BE2C (cell line): ENCODE results near the gene PTPN3.
"Not testable (repeated sequence)": the region's sequence is repeated elsewhere in the genome, so short reads cannot be mapped to it uniquely, and the experiment has no call there.

Experiments used
- DNase-seq: peaks from one replicate; pipeline ENCODE4 v3.0.0-alpha.2; 2020
- H3K27me3 ChIP-seq: fragments of 250-450 bp; sonication (Bioruptor Pico); 2 replicates; pipeline ENCODE4 v1.5.1; 2020; ENCODE audit warnings: mild to moderate bottlenecking
- H3K36me3 ChIP-seq: fragments of 250-450 bp; sonication (Bioruptor Pico); 2 replicates; pipeline ENCODE4 v1.5.1; 2020; ENCODE audit warnings: mild to moderate bottlenecking
- H3K4me1 ChIP-seq: fragments of 250-450 bp; sonication (Bioruptor Pico); 2 replicates; pipeline ENCODE4 v1.5.1; 2020
- H3K4me3 ChIP-seq: 2 replicates; pipeline ENCODE4 v1.5.1; 2011; ENCODE audit warnings: low read depth, low read length
- H3K9me3 ChIP-seq: fragments of 250-450 bp; sonication (Bioruptor Pico); 2 replicates; pipeline ENCODE4 v1.5.1; 2020
- CTCF ChIP-seq: IDR thresholded peaks from 2 replicates; pipeline ENCODE4 v1.5.1; 2012; ENCODE audit warnings: mild to moderate bottlenecking, low read depth, low read length

PTPN3 gene

GRCh38 chr9:109518621-109519335 lies 20.7 kb upstream of the PTPN3 start:
- H3K9me3 ChIP-seq: no peaks in the 10 kb centered on the region
- no peaks in the 10 kb centered on the region for H3K36me3 ChIP-seq
- H3K4me3 ChIP-seq: no peak overlapping the region
- no peak for TF ChIP-seq CTCF
- DNase-seq: no peak
- H3K27me3 ChIP-seq: no peaks in the 10 kb centered on the region
- H3K4me1 ChIP-seq: no peaks in the 10 kb centered on the region

GRCh38 chr9:109517901-109518377 lies 19.8 kb upstream of the PTPN3 start:
- Histone ChIP-seq H3K27me3 (no peaks in the 10 kb centered on the region), H3K4me1 (no peaks in the 10 kb centered on the region), H3K9me3 (no peaks in the 10 kb centered on the region), H3K36me3 (no peaks in the 10 kb centered on the region), H3K4me3 (no peak overlapping the region)
- DNase-seq: no peak
- TF ChIP-seq CTCF: no peak

- Histone ChIP-seq H3K9me3 (no peaks in the 10 kb centered on the region), H3K27me3 (no peaks in the 10 kb centered on the region), H3K4me3 (no peak overlapping the region), H3K36me3 (no peaks in the 10 kb centered on the region), H3K4me1 (no peaks in the 10 kb centered on the region)
- TF ChIP-seq CTCF: no peak
- no peak for DNase-seq
These were observed 15.8 kb upstream of the PTPN3 start for GRCh38 chr9:109513871-109514270.

GRCh38 chr9:109512170-109512756 lies 14.2 kb upstream of the PTPN3 start:
- no peak for TF ChIP-seq CTCF
- no peak for DNase-seq
- Histone ChIP-seq H3K9me3 (no peaks in the 10 kb centered on the region), H3K4me1 (no peaks in the 10 kb centered on the region), H3K4me3 (no peak overlapping the region), H3K27me3 (no peaks in the 10 kb centered on the region), H3K36me3 (no peaks in the 10 kb centered on the region)

GRCh38 chr9:109510506-109510905 lies 12.4 kb upstream of the PTPN3 start:
- H3K4me1 ChIP-seq: no peaks in the 10 kb centered on the region
- 0 out of 2 replicates have a peak, but pooled peaks cover 2% of the 10 kb centered on the region for H3K27me3 ChIP-seq
- no peaks in the 10 kb centered on the region for H3K9me3 ChIP-seq
- no peak for DNase-seq
- H3K36me3 ChIP-seq: no peaks in the 10 kb centered on the region
- H3K4me3 ChIP-seq: no peak overlapping the region
- no peak for TF ChIP-seq CTCF

- not testable (repeated sequence) for H3K9me3 ChIP-seq, H3K27me3 ChIP-seq, DNase-seq, H3K4me1 ChIP-seq, H3K4me3 ChIP-seq, H3K36me3 ChIP-seq
These were observed 11.9 kb upstream of the PTPN3 start for GRCh38 chr9:109510042-109510441.
